HG03520 (cell line): ENCODE measurements around the gene TCAP.
"Not testable (repeated sequence)": the region's sequence is repeated elsewhere in the genome, so short reads cannot be mapped to it uniquely, and the experiment has no call there.

ENCODE experiments used
- ATAC-seq: cut with Tn5 transposase; IDR thresholded peaks from one replicate; pipeline ENCODE4 v1.9.1; 2021; ENCODE audit warnings: mild to moderate bottlenecking, moderate library complexity; ENCODE audit not compliant: unreplicated experiment

TCAP gene

GRCh38 chr17:39702901-39703893, 38.0 kb downstream of the TCAP start:
- ATAC-seq = no peak

GRCh38 chr17:39703913-39704312, 38.8 kb downstream of the TCAP start:
- ATAC-seq = no peak

GRCh38 chr17:39704821-39705551, 39.8 kb downstream of the TCAP start:
- no peak for ATAC-seq

- ATAC-seq = no peak
These were observed 40.7 kb downstream of the TCAP start for GRCh38 chr17:39705786-39706348.

GRCh38 chr17:39706383-39706782, 41.2 kb downstream of the TCAP start:
- no peak for ATAC-seq

GRCh38 chr17:39706921-39707337, 41.8 kb downstream of the TCAP start:
- no peak for ATAC-seq

- ATAC-seq = no peak
These were observed 44.3 kb downstream of the TCAP start for GRCh38 chr17:39709319-39709997.

- ATAC-seq = no peak
These were observed 45.1 kb downstream of the TCAP start for GRCh38 chr17:39709998-39710964.

- not testable (repeated sequence) for ATAC-seq
These were observed 45.9 kb downstream of the TCAP start for GRCh38 chr17:39711071-39711470.

GRCh38 chr17:39711851-39712250, 46.7 kb downstream of the TCAP start:
- ATAC-seq = no peak

- ATAC-seq = no peak
These were observed 49.1 kb downstream of the TCAP start for GRCh38 chr17:39714234-39714633.

- ATAC-seq = no peak
These were observed 50.4 kb downstream of the TCAP start for GRCh38 chr17:39715375-39716072.
